Ovary (tissue), 9 donors: ENCODE measurements around the gene EFCAB5. TPM values are rescaled to one million over a fixed set of nuclear protein-coding genes. Genes with fewer than 3 reads are reported as not detected.

Source experiments
- DNase-seq, 5 donors: peaks; one replicate each; pipeline ENCODE4 v3.0.0-alpha.2; 2019 to 2020
- H3K27ac ChIP-seq, 2 donors: fragments of 200-600 bp; one replicate each; pipeline versions ENCODE4 v1.5.1 to v1.8.0; 2019 to 2022
- H3K27me3 ChIP-seq: fragments of 200-600 bp; one replicate; pipeline ENCODE4 v1.8.0; 2022
- H3K36me3 ChIP-seq: fragments of 200-600 bp; sonication (generic); one replicate; pipeline ENCODE4 v1.5.1; 2019
- H3K4me1 ChIP-seq: one replicate; pipeline ENCODE4 v1.8.1; 2013; ENCODE audit warnings: mild to moderate bottlenecking, moderate library complexity; ENCODE audit not compliant: insufficient read depth
- H3K4me3 ChIP-seq: fragments of 200-600 bp; sonication (generic); one replicate; pipeline ENCODE4 v1.5.1; 2017
- H3K9me3 ChIP-seq, 2 donors: fragments of 200-600 bp in 1 of 2; sonication (generic) in 1 of 2; one replicate each; pipeline versions ENCODE4 v1.5.1 to v1.8.1; 2013 to 2019; ENCODE audit warnings: mild to moderate bottlenecking in 1 of 2, moderate library complexity in 1 of 2
- CTCF ChIP-seq, 3 donors: fragments of 450-650 bp in 2 of 3; fragments of 200-600 bp in 1 of 3; IDR thresholded peaks; one replicate each; pipeline versions ENCODE4 v1.5.1 to v1.8.0; 2016 to 2022; ENCODE audit warnings: antibody characterized with exemption in 3 of 3, mild to moderate bottlenecking in 1 of 3
- EP300 ChIP-seq: sonication (generic); formaldehyde crosslinking; IDR thresholded peaks from one replicate; pipeline ENCODE4 v1.6.1; 2017; ENCODE audit warnings: antibody characterized with exemption
- POLR2A ChIP-seq: fragments of 450-650 bp; IDR thresholded peaks from one replicate; pipeline ENCODE4 v1.6.1; 2017; ENCODE audit warnings: antibody characterized with exemption, mild to moderate bottlenecking, moderate library complexity
- WGBS, 3 donors: extraction: QIAGEN DNeasy Blood & Tissue Kit in 1 of 3; methylation state at CpG; one replicate each; pipeline versions ENCODE4 v1.1.5 to v1.1.7; 2013 to 2017; 5-methylcytosine and 5-hydroxymethylcytosine counted together
- intact Hi-C, 4 donors: fragments of 100-400 bp; cut with DNase I; formaldehyde crosslinking; loops; one replicate each; pipeline versions ENCODE4 v1.11.0 to v1.15.1; 2022 to 2023
- polyA plus RNA-seq, 2 donors: library from polyadenylated mRNA; stranded (reverse); fragments of 200-250 nt in 1 of 2; fragments of 350-450 nt in 1 of 2; fragmentation: Illumina TruSeq in 1 of 2; extraction: RNeasy Lipid Tissue Mini Kit (QIAGEN cat#74804) in 1 of 2; gene quantifications; one replicate each; pipeline ENCODE4 v1.2.3, GENCODE V29; 2013 to 2014
- total RNA-seq, 7 donors: library from RNA; depleted of rRNA in 2 of 7; stranded (reverse); fragments of >200 nt in 2 of 7; fragmentation: NEBNext Ultra II Directional in 3 of 7; extraction: Animal tissue kit (Norgen Biotek cat#: 25700) in 3 of 7; gene quantifications; one replicate each; pipeline versions ENCODE4 v1.1.0 to v1.2.4, GENCODE V29; 2016 to 2023
- donor health status: DM: no; HTN: no; CAD: no; lungs with moderate emphysema.
- donor health status: DM: no; HTN: no; CAD: no.
- donor health status: Bipolar disorder and iron deficiency.
- donor health status: DM: yes; HTN: yes; CAD: no.
- donor health status: DM: no; HTN: no; CAD: no.
- donor health status: DM: yes; HTN: yes; CAD: no.

EFCAB5 gene
- total and polyA plus RNA-seq, 9 donors, result 0.05 to 0.32 (median 0.12) TPM; not detected in 5

GRCh38 chr17:30091771-30092170 is 150.3 kb downstream of the EFCAB5 start:
- Histone ChIP-seq H3K4me3 (no peak overlapping the region), H3K4me1 (no peaks in the 10 kb centered on the region), H3K27me3 (no peaks in the 10 kb centered on the region), H3K36me3 (no peaks in the 10 kb centered on the region), H3K27ac (no peak overlapping the region), H3K9me3 (no peaks in the 10 kb centered on the region)
- DNase-seq, result no peak
- intact Hi-C loops, result loop anchor here in 2 of 4 donors (10.0 kb wide), 1 partner anchor 287 kb away; no protein-coding TSS in a partner anchor
- TF ChIP-seq POLR2A (no peak), CTCF (IDR thresholded peaks at IDR 0.05) (no peak), EP300 (no peak)
- 50 to 59% (median 59%) methylated on average over 6 of the region's 6 CpGs for WGBS, 3 donors

GRCh38 chr17:30092886-30093285 is 151.5 kb downstream of the EFCAB5 start:
- no peak overlapping the region for H3K27ac ChIP-seq
- intact Hi-C loops, result loop anchor here in 2 of 4 donors (10.0 kb wide), 1 partner anchor 288 kb away; no protein-coding TSS in a partner anchor
- TF ChIP-seq CTCF (IDR thresholded peaks at IDR 0.05) (no peak), EP300 (no peak), POLR2A (no peak)

GRCh38 chr17:30093463-30094147 is 152.2 kb downstream of the EFCAB5 start:
- TF ChIP-seq CTCF (IDR thresholded peaks at IDR 0.05) (peak in 2 of 3 donors; percentile 69 to 76), POLR2A (no peak)
- WGBS, 3 donors, result 13 to 16% (median 13%) methylated on average over 12 of the region's 12 CpGs
- H3K36me3 ChIP-seq, result no peaks in the 10 kb centered on the region
- H3K4me3 ChIP-seq, result no peak overlapping the region
- intact Hi-C loops, result loop anchor here in 2 of 4 donors (10.0 kb wide), 1 partner anchor 289 kb away; no protein-coding TSS in a partner anchor
- no peak overlapping the region for H3K27ac ChIP-seq
- no peaks in the 10 kb centered on the region for H3K4me1 ChIP-seq
- peak in 2 of 5 donors; percentile 33 to 46 for DNase-seq
- H3K27me3 ChIP-seq, result no peaks in the 10 kb centered on the region
- H3K9me3 ChIP-seq, result no peaks in the 10 kb centered on the region

More at GRCh38 chr17:30092886-30093285, 151.5 kb downstream of the EFCAB5 start:
- DNase-seq, result no peak
- H3K4me3 ChIP-seq, result no peak overlapping the region
- no peaks in the 10 kb centered on the region for H3K9me3 ChIP-seq
- H3K4me1 ChIP-seq, result no peaks in the 10 kb centered on the region
- H3K27me3 ChIP-seq, result no peaks in the 10 kb centered on the region
- no peaks in the 10 kb centered on the region for H3K36me3 ChIP-seq

GRCh38 chr17:30095507-30096244 is 154.2 kb downstream of the EFCAB5 start:
- intact Hi-C loops, result loop anchor here in 2 of 4 donors (10.0 kb wide), 1 partner anchor 291 kb away; no protein-coding TSS in a partner anchor
- TF ChIP-seq CTCF (IDR thresholded peaks at IDR 0.05) (peak in 2 of 3 donors; percentile 10 to 12), EP300 (no peak)
- WGBS, 3 donors, result 40% methylated on average over 4 of the region's 4 CpGs
- Histone ChIP-seq H3K4me3 (no peak overlapping the region), H3K4me1 (no peaks in the 10 kb centered on the region), H3K36me3 (no peaks in the 10 kb centered on the region), H3K27ac (no peak overlapping the region), H3K9me3 (no peaks in the 10 kb centered on the region), H3K27me3 (no peaks in the 10 kb centered on the region)
- no peak for DNase-seq
